Activated CD4-positive, alpha-beta memory T cell treated with anti-CD3 and anti-CD28 coated beads, Interleukin-2, amount 10 ng/mL, durations not matched to agents 7 days and 5 days (primary cell): ENCODE measurements around the gene PTH1R. TPM values are rescaled to one million over a fixed set of nuclear protein-coding genes. Genes with fewer than 3 reads are reported as not detected.

Experiments
- CTCF ChIA-PET: fragments of 350-600 bp; sonication (Branson Sonifier 250); formaldehyde crosslinking; loops from one replicate; lab custom pipeline; 2021; ENCODE audit warnings: antibody characterized with exemption, inconsistent platforms; lab: Charles Lee
- POLR2A ChIA-PET: fragments of 350-600 bp; sonication (Branson Sonifier 250); formaldehyde crosslinking; loops from one replicate; lab custom pipeline; 2021; ENCODE audit warnings: antibody characterized with exemption; lab: Charles Lee
- DNase-seq: peaks from one replicate; pipeline ENCODE4 v3.0.0-alpha.2; 2020
- H3K27ac Mint-ChIP-seq: one replicate; pipeline ENCODE4 v1.8.0; 2021; ENCODE audit warnings: mild to moderate bottlenecking, mixed read lengths
- H3K27me3 Mint-ChIP-seq: one replicate; pipeline ENCODE4 v1.8.0; 2021; ENCODE audit warnings: mixed read lengths
- H3K36me3 Mint-ChIP-seq: one replicate; pipeline ENCODE4 v1.8.0; 2021; ENCODE audit warnings: low read depth, mixed read lengths
- H3K4me1 Mint-ChIP-seq: one replicate; pipeline ENCODE4 v1.8.0; 2021; ENCODE audit warnings: mixed read lengths
- H3K4me3 Mint-ChIP-seq: one replicate; pipeline ENCODE4 v1.8.0; 2021; ENCODE audit warnings: mild to moderate bottlenecking, mixed read lengths
- H3K9me3 Mint-ChIP-seq: one replicate; pipeline ENCODE4 v1.8.0; 2021; ENCODE audit warnings: mixed read lengths
- total RNA-seq, 2 experiments: library from RNA; stranded (reverse); gene quantifications; one replicate each; pipeline ENCODE4 v1.2.3, GENCODE V29; 2021

PTH1R gene
- total RNA-seq, 2 experiments from 2014 or later = not detected

DNA sequence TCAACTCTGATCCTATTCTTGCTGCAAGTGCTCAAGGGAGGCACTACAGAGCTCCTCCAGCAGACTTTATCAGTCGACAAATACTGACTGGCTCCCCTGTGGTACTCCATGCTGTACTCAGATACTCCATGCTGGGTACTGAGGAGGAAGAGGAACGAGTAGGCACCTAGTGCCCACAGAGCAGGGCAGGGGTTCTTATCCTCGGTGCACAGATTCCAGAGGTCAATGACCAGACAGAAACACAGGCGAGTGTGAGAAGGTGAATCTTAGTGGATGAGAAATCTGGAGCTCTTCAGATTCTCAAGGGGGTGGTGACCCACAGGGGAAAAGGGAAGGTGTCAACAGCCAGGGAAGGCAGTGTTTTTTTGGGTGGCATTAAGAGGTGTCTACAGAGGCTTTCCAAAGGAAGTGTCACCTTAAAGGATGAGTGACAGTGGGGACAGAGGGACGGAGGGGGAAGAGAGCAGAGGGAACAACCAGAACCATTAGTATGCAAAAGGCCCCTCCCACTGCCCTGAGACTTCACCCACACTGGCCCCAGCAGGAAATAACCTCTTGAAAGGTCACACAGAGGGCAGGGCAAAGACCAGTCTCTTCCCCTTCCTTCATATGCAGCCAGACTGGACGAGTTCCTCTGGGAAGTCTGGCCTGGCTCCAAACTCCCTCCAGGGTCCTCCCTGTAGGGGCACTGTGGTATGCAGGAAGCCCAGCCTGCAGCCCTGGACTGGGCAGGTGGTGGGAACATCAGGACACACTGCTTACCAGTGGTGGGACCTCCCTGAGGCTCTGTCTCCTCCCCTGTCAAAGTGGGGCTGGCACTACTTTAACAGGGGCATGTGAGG is 71.5 kb downstream of the PTH1R start:
- peak; percentile 59 for DNase-seq
- Mint-ChIP-seq H3K36me3 (peaks cover 43% of the 10 kb centered on the region), H3K9me3 (no peaks in the 10 kb centered on the region), H3K4me1 (peaks cover 91% of the 10 kb centered on the region), H3K27me3 (no peaks in the 10 kb centered on the region), H3K27ac (peak overlapping the region; percentile 98), H3K4me3 (peak overlapping the region; percentile 56)
- CTCF ChIA-PET = interaction anchor here (1.9 to 2.7 kb wide), 2 partner anchors 24 to 31 kb away, joined by 4 to 6 read pairs; partner anchors contain the start of gene NBEAL2
- POLR2A ChIA-PET = interaction anchor here (0.6 to 5.4 kb wide), 7 partner anchors 8 to 44 kb away, joined by 3 to 94 read pairs (median 34); partner anchors contain the start of genes CCDC12 and NBEAL2

DNA sequence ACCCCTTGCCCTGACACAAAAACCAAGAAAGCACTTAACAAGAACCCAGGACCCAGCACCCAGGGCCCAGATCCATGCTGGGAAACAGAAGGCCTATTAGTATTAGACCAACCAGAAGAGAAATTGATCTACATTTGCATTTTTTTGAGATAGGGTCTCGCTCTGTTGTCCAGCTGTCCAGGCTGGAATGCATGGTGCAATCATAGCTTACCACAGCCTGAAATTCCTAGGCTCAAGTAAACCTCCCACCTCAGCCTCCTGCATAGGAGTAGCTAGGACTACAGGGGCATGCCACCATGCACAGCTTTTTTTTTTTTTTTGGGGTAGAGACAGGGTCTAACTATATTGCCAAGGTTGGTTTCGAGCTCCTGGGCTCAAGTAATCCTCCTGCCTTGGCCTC is 72.7 kb downstream of the PTH1R start:
- POLR2A ChIA-PET = interaction anchor here (1.0 to 5.4 kb wide), 3 partner anchors 19 to 37 kb away, joined by 3 to 94 read pairs (median 3); partner anchors contain the start of gene NBEAL2
- H3K4me1 Mint-ChIP-seq = peaks cover 93% of the 10 kb centered on the region
- DNase-seq = no peak
- H3K9me3 Mint-ChIP-seq = no peaks in the 10 kb centered on the region
- H3K4me3 Mint-ChIP-seq = no peak overlapping the region
- CTCF ChIA-PET = interaction anchor here (1.1 to 1.8 kb wide), 2 partner anchors 17 to 31 kb away, joined by 3 to 4 read pairs; no protein-coding TSS in a partner anchor
- H3K27ac Mint-ChIP-seq = peak overlapping the region; percentile 98
- no peaks in the 10 kb centered on the region for H3K27me3 Mint-ChIP-seq
- H3K36me3 Mint-ChIP-seq = peaks cover 51% of the 10 kb centered on the region

GRCh38 chr3:46950650-46951241 is 73.2 kb downstream of the PTH1R start:
- Mint-ChIP-seq H3K36me3 (peaks cover 47% of the 10 kb centered on the region), H3K27me3 (no peaks in the 10 kb centered on the region), H3K27ac (peak overlapping the region; percentile 34), H3K9me3 (no peaks in the 10 kb centered on the region), H3K4me1 (peaks cover 93% of the 10 kb centered on the region), H3K4me3 (no peak overlapping the region)
- ChIA-PET POLR2A (interaction anchor here (0.6 to 5.4 kb wide), 4 partner anchors 20 to 37 kb away, joined by 3 to 94 read pairs (median 3); partner anchors contain the start of gene NBEAL2), CTCF (interaction anchor here (1.1 to 1.8 kb wide), 2 partner anchors 18 to 30 kb away, joined by 3 to 4 read pairs; no protein-coding TSS in a partner anchor)
- DNase-seq = no peak

- Mint-ChIP-seq H3K36me3 (peaks cover 36% of the 10 kb centered on the region), H3K4me1 (peaks cover 86% of the 10 kb centered on the region), H3K4me3 (peak overlapping the region; percentile 41), H3K27ac (peak overlapping the region; percentile 82), H3K9me3 (no peaks in the 10 kb centered on the region), H3K27me3 (no peaks in the 10 kb centered on the region)
- POLR2A ChIA-PET = interaction anchor here (0.7 to 3.8 kb wide), 6 partner anchors 12 to 212 kb away, joined by 3 to 29 read pairs (median 4); partner anchors contain the start of genes NBEAL2 and SETD2
- CTCF ChIA-PET = interaction anchor here (0.8 kb wide), 1 partner anchor 26 kb away, joined by 3 read pairs; no protein-coding TSS in a partner anchor
- DNase-seq = no peak
Measured at GRCh38 chr3:46952813-46953212, 75.3 kb downstream of the PTH1R start.

Other genes starting within 250 kb of the PTH1R start
- 1 to 10 TPM; 6.9 to 7.4 TPM for gene ALS2CL, start 184.0 kb upstream of the PTH1R start, total RNA-seq
- under 1 TPM; 0.20 to 0.63 TPM for gene TMIE, start 176.3 kb upstream of the PTH1R start, total RNA-seq
- gene PRSS50, start 159.9 kb upstream of the PTH1R start, total RNA-seq = not detected
- gene MYL3, start 14.3 kb upstream of the PTH1R start, total RNA-seq = not detected
- gene CCDC12, start 99.0 kb downstream of the PTH1R start, total RNA-seq = 10 to 100 TPM; 55.0 to 56.7 TPM
- gene NBEAL2, start 101.9 kb downstream of the PTH1R start, total RNA-seq = 100 to 1,000 TPM; 254 to 267 TPM